NT2/D1 (cell line): Measurements from ENCODE around the gene SDK1.

Source experiments
- YY1 ChIP-seq: IDR thresholded peaks from 2 replicates; pipeline ENCODE4 v1.6.1; 2011; ENCODE audit not compliant: insufficient read length, insufficient read depth
- ZNF274 ChIP-seq: IDR thresholded peaks from 2 replicates; pipeline ENCODE4 v1.6.1; 2011; ENCODE audit warnings: mild to moderate bottlenecking, low read depth, low read length

DNA sequence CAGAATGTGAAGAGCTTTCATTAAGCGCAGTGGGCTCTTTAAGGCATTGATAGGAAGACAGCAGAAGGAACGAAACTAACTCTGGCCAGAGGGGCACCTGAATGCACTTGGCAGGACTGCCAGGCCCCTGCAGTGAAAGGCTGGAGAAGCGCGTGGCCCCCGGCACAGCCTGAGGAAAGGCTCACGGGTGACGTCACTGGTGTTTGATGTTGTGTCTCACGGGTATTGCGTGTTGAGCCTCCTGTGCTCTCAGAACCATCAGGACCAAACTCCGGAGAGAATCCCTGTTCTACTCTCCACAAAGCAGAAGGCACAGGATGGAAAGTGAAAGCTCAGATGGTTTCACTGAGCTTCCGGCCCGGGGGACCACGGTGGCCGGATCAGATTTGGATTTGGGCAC, 865.3 kb downstream of the SDK1 start:
- TF ChIP-seq ZNF274 (no peak), YY1 (no peak)
